Type B pancreatic cell (in vitro differentiated cells): Measurements from ENCODE around the gene DPP10. TPM values are rescaled to one million over a fixed set of nuclear protein-coding genes. Genes with fewer than 3 reads are reported as not detected.

Experiments
- DNase-seq: peaks from one replicate; pipeline ENCODE4 v3.0.0; 2021; ENCODE audit warnings: mixed read lengths; ENCODE audit not compliant: unreplicated experiment; ENCODE audit errors: extremely low spot score
- H3K27ac Mint-ChIP-seq: 2 replicates; pipeline ENCODE4 v1.8.0; 2021; ENCODE audit warnings: mild to moderate bottlenecking, mixed read lengths
- H3K27me3 Mint-ChIP-seq: 2 replicates; pipeline ENCODE4 v1.8.0; 2021; ENCODE audit warnings: mixed read lengths
- H3K36me3 Mint-ChIP-seq: 2 replicates; pipeline ENCODE4 v1.8.0; 2021; ENCODE audit warnings: mixed read lengths
- H3K4me1 Mint-ChIP-seq: one replicate; pipeline ENCODE4 v1.8.0; 2021; ENCODE audit warnings: mixed read lengths; ENCODE audit not compliant: unreplicated experiment
- H3K4me3 Mint-ChIP-seq: 2 replicates; pipeline ENCODE4 v1.8.0; 2021; ENCODE audit warnings: mild to moderate bottlenecking, mixed read lengths
- H3K9me3 Mint-ChIP-seq: 2 replicates; pipeline ENCODE4 v1.8.0; 2021; ENCODE audit warnings: mixed read lengths
- CTCF ChIP-seq: fragments of 200-600 bp; sonication (generic); conservative IDR thresholded peaks from 2 replicates; pipeline ENCODE4 v1.5.0; 2021; ENCODE audit warnings: antibody characterized with exemption, mild to moderate bottlenecking
- total RNA-seq: library from RNA; stranded (reverse); gene quantifications from 2 replicates; pipeline ENCODE4 v1.2.1, GENCODE V29; 2021; ENCODE audit warnings: low replicate concordance

The DPP10 gene
- total RNA-seq, 1 donor from 2014 or later, result 8.8 TPM

- TF ChIP-seq CTCF, result no peak
- no peaks in the 10 kb centered on the region for H3K4me1 Mint-ChIP-seq
- H3K9me3 Mint-ChIP-seq, result peaks cover 2% of the 10 kb centered on the region
- no peak for DNase-seq
- H3K27ac Mint-ChIP-seq, result no peak overlapping the region
- H3K4me3 Mint-ChIP-seq, result no peak overlapping the region
- H3K27me3 Mint-ChIP-seq, result peaks cover 4% of the 10 kb centered on the region
- H3K36me3 Mint-ChIP-seq, result no peaks in the 10 kb centered on the region
These were observed 367.7 kb downstream of the DPP10 start for GRCh38 chr2:114810092-114810491.

- H3K36me3 Mint-ChIP-seq, result no peaks in the 10 kb centered on the region
- H3K27ac Mint-ChIP-seq, result no peak overlapping the region
- no peaks in the 10 kb centered on the region for H3K4me1 Mint-ChIP-seq
- H3K9me3 Mint-ChIP-seq, result no peaks in the 10 kb centered on the region
- H3K4me3 Mint-ChIP-seq, result no peak overlapping the region
- no peak for TF ChIP-seq CTCF
- no peak for DNase-seq
- H3K27me3 Mint-ChIP-seq, result peaks cover 4% of the 10 kb centered on the region
These were observed 369.8 kb downstream of the DPP10 start for GRCh38 chr2:114812261-114812660.

GRCh38 chr2:114814355-114814754 is 371.9 kb downstream of the DPP10 start:
- H3K4me3 Mint-ChIP-seq, result no peak overlapping the region
- H3K4me1 Mint-ChIP-seq, result no peaks in the 10 kb centered on the region
- no peak for TF ChIP-seq CTCF
- no peak overlapping the region for H3K27ac Mint-ChIP-seq
- DNase-seq, result no peak
- H3K36me3 Mint-ChIP-seq, result no peaks in the 10 kb centered on the region
- no peaks in the 10 kb centered on the region for H3K9me3 Mint-ChIP-seq
- peaks cover 4% of the 10 kb centered on the region for H3K27me3 Mint-ChIP-seq

- no peak overlapping the region for H3K4me3 Mint-ChIP-seq
- no peak overlapping the region for H3K27ac Mint-ChIP-seq
- no peaks in the 10 kb centered on the region for H3K9me3 Mint-ChIP-seq
- TF ChIP-seq CTCF, result no peak
- DNase-seq, result no peak
- H3K4me1 Mint-ChIP-seq, result no peaks in the 10 kb centered on the region
- H3K27me3 Mint-ChIP-seq, result no peaks in the 10 kb centered on the region
- H3K36me3 Mint-ChIP-seq, result no peaks in the 10 kb centered on the region
These were observed 378.6 kb downstream of the DPP10 start for GRCh38 chr2:114821055-114821454.

GRCh38 chr2:114843963-114844362 is 401.5 kb downstream of the DPP10 start:
- Mint-ChIP-seq H3K4me1 (no peaks in the 10 kb centered on the region), H3K4me3 (no peak overlapping the region), H3K27me3 (peaks cover 7% of the 10 kb centered on the region), H3K9me3 (peaks cover 4% of the 10 kb centered on the region), H3K27ac (no peak overlapping the region), H3K36me3 (no peaks in the 10 kb centered on the region)
- no peak for DNase-seq
- TF ChIP-seq CTCF, result no peak

GRCh38 chr2:114857196-114857595 is 414.8 kb downstream of the DPP10 start:
- H3K4me1 Mint-ChIP-seq, result no peaks in the 10 kb centered on the region
- no peak for DNase-seq
- no peak for TF ChIP-seq CTCF
- no peaks in the 10 kb centered on the region for H3K36me3 Mint-ChIP-seq
- H3K27me3 Mint-ChIP-seq, result no peaks in the 10 kb centered on the region
- no peak overlapping the region for H3K4me3 Mint-ChIP-seq
- no peaks in the 10 kb centered on the region for H3K9me3 Mint-ChIP-seq
- no peak overlapping the region for H3K27ac Mint-ChIP-seq
